Activated CD8-positive, alpha-beta memory T cell treated with anti-CD3 and anti-CD28 coated beads, Interleukin-2, amount 50 U/mL, for 1 hour (primary cell): ENCODE results near the gene PRSS38.

Experiments
- DNase-seq: peaks from one replicate; pipeline ENCODE4 v3.0.0-alpha.2; 2020; ENCODE audit errors: extremely low read depth

Gene PRSS38

GRCh38 chr1:227779021-227779441 is 36.4 kb upstream of the PRSS38 start:
- DNase-seq, result no peak

- no peak for DNase-seq
Measured at GRCh38 chr1:227779685-227780084, 35.8 kb upstream of the PRSS38 start.

- DNase-seq, result no peak
Measured at GRCh38 chr1:227780101-227781044, 35.1 kb upstream of the PRSS38 start.

GRCh38 chr1:227781314-227781930 is 34.1 kb upstream of the PRSS38 start:
- no peak for DNase-seq

GRCh38 chr1:227782226-227782625 is 33.2 kb upstream of the PRSS38 start:
- DNase-seq, result no peak

- no peak for DNase-seq
Measured at GRCh38 chr1:227785094-227785804, 30.2 kb upstream of the PRSS38 start.

GRCh38 chr1:227785805-227786671 is 29.4 kb upstream of the PRSS38 start:
- DNase-seq, result no peak

- no peak for DNase-seq
Measured at GRCh38 chr1:227786673-227787512, 28.6 kb upstream of the PRSS38 start.

- DNase-seq, result peak; percentile 87
Measured at GRCh38 chr1:227787513-227788270, 27.8 kb upstream of the PRSS38 start.

GRCh38 chr1:227788271-227789083 is 27.0 kb upstream of the PRSS38 start:
- no peak for DNase-seq

- DNase-seq, result no peak
Measured at GRCh38 chr1:227789084-227790033, 26.1 kb upstream of the PRSS38 start.

GRCh38 chr1:227790034-227790400 is 25.5 kb upstream of the PRSS38 start:
- no peak for DNase-seq

GRCh38 chr1:227790868-227791267 is 24.6 kb upstream of the PRSS38 start:
- DNase-seq, result no peak

- DNase-seq, result no peak
Measured at GRCh38 chr1:227791425-227792143, 23.9 kb upstream of the PRSS38 start.

GRCh38 chr1:227792216-227793078 is 23.0 kb upstream of the PRSS38 start:
- no peak for DNase-seq
